GM18951 (cell line): ENCODE measurements around the gene DLX3.

Source experiments
- POLR2A ChIP-seq: IDR thresholded peaks from 4 replicates; pipeline ENCODE4 v1.6.1; 2011; ENCODE audit warnings: mild to moderate bottlenecking; ENCODE audit not compliant: insufficient read length, insufficient read depth; ENCODE audit errors: extremely low read depth
- in situ Hi-C: fragments of 300-500 bp; cut with MboI; formaldehyde crosslinking; loops from one replicate; pipeline ENCODE4 v1.12.0; 2022; ENCODE audit warnings: low sequenced_read_pairs, mixed read lengths, inconsistent platforms; ENCODE audit not compliant: unreplicated experiment

DLX3 gene

DNA sequence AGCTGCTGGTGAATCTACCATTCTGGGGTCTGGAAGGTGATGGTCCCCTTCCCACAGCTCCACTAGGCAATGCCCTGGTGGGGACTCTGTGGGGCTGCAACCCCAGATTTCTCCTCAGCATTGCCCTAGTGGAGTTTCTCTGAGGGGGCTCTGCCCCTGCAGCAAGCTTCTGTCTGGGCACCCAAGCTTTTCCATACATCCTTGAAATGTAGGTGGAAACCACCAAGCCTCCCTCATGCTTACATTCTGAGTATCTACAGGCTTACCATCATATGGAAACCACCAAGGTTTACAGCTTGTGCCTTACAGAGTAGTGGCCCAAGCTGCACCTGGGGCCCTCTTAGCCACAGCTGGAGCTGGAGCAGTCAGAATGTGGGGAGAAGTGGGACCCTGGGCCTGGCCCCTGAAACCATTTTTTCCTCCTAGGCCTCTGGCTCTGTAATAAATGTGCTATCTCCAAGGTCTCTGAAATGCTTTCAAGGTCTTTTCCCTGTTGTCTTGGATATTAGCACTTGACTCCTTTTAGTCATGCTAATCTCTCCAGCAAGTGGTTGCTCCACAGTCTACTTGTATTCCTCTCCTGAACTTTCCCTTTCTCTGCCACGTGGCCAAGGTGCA lies 19.6 kb upstream of the DLX3 start:
- in situ Hi-C loops = no loop called here
- no peak for TF ChIP-seq POLR2A

DNA sequence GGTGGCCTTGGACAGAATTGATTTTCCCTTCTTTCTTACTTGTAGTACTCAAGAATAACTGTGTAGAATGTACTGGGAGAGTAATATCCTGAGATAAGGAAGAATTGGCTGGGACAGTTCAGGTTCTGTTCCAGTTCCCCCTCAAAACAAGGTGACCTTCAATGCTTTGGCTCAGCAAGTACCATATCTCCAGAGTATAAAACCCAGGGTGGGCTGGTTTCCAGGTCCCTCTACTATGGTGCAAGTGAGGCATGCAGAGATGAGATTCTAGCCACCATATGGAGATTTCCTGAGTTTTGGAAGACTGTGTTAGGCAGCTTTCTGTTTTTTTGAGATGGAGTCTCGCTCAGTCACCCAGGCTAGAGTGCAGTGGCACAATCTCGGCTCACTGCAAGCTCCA lies 18.1 kb upstream of the DLX3 start:
- in situ Hi-C loops = no loop called here
- no peak for TF ChIP-seq POLR2A

DNA sequence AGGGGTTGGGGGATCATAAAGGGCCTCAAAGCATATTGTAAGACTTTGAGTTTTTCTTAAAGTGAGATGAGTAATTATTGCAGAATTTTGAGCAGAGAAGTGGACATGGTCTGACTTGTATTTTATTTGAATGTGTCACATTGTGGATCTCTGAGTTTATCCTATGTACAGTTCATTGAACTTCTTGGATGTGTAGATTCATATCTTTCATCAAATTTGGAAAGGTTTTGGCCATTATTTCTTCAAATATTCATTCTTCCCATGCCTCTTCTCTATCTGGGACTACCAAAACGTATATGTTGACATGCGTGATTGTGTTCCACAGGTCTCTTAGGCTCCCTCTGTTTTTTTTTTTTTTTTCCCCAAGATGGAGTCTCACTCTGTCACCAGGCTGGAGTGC lies 14.3 kb upstream of the DLX3 start:
- no peak for TF ChIP-seq POLR2A
- in situ Hi-C loops = loop anchor here (10.0 kb wide), 1 partner anchor 144 kb away; no protein-coding TSS in a partner anchor

DNA sequence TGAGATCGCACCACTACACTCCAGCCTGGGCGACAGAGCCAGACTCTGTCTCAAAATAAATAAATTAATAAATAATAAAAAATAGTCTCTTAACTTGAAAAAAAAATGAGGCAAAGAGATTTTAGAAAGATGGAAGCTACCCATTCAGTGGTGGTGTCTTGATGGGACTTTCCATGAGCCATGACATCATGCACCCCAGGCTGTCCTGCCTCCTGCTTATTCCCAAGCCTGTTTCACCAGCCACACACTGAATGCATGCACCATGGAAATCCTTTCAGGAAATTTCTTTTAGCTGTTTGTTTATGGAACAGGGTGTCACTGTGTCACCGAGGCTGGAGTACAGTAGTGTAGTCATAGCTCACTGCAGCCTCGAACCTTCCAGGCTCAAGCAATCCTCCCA lies 8.9 kb upstream of the DLX3 start:
- no peak for TF ChIP-seq POLR2A
- in situ Hi-C loops = loop anchor here (10.0 kb wide), 1 partner anchor 139 kb away; no protein-coding TSS in a partner anchor

DNA sequence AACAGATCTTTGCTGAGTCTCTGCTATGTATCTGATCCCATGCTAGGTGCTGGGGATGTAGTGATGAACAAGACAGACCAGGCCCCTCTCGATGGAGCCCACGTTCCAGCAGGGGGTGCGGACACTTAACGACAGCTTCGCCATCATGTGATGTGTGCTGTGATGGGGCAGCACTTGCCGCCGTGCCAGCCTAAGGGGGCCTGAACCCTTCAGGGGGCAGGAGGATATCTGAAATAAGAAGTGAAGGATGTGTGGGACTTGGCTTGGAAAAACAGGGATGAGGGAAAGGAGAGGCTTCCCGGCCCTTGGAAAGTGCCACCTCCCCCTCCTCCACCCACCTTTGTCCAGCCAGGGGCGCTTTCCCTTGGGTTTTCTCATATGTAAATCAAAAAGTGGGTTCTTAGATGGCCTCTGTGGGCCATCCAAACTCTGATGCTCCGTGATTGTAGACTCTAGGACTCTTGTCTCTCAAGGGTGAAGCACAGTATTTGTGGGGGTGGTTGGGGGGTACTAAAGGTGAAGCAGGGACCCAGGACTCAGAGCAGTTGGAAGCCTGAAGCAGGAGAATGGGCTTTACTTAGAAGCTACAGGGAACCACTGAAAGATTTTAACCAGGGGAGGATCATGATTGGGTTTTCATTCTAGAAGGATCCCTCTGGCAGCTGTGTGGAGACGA lies 4.0 kb upstream of the DLX3 start:
- in situ Hi-C loops = loop anchor here (10.0 kb wide), 1 partner anchor 434 kb away; no protein-coding TSS in a partner anchor
- no peak for TF ChIP-seq POLR2A

DNA sequence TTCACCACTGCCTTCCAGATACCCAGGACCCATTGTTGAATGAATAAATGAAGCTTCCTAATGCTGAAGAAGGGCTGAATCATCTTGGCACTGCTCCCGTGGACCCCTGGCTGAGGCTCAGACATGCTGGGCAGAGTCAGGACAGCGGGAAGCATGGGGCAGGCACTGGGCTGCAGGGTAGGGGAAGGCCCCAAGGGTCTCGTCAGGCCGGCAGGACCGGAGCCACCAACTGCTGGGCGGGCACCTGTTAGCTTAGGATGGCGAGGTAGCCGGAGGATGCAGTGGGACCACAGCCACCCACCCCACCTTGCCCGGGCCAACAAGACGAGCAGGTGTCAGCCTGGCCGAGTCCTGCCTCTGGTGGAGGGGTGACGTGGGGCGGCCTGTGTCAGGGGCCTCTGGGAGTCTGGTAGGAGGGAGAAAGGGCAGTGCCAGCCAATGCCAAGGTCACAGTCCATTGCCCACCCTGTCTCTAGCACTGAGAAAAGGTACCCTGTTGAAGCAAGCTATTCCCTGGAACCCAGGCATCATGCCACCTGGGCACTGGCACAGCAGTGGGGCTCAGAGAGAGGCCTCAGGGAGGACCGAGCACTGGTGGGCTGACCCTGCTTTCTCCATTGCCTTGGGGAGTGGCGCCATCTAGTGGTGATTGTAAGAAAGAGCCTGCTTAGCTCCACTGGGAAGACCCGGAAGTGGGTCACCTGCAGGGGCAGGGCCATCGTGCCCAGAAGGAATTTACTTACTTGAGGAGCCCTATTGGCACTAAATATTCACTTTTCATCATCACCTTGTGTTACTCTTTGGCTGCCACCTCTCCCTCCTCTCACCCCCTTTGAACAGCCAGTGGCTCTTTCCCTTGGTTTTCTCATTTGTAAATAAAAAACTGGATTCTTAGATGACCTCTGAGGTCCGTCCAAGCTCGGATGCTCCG lies 3.0 kb upstream of the DLX3 start:
- in situ Hi-C loops = loop anchor here (10.0 kb wide), 1 partner anchor 433 kb away; no protein-coding TSS in a partner anchor
- TF ChIP-seq POLR2A = no peak

DNA sequence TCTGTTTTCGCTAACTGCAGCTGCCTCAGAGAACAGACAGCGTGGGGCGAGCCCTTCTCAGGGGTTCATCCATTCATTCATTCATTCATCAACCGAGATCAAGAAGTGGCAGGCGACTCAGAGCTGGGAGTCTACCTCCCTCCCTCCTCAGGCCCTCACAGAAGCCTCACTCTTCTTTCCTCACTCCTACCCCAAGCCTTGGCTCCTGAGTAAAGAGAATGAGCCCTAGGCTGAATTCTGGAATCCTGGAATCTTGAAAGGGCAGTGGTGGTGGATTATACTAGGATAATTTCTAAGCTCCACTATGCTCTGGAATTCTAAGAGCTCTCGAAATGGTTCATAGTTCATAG lies 2.3 kb upstream of the DLX3 start:
- in situ Hi-C loops = loop anchor here (10.0 kb wide), 1 partner anchor 432 kb away; no protein-coding TSS in a partner anchor
- TF ChIP-seq POLR2A = no peak

DNA sequence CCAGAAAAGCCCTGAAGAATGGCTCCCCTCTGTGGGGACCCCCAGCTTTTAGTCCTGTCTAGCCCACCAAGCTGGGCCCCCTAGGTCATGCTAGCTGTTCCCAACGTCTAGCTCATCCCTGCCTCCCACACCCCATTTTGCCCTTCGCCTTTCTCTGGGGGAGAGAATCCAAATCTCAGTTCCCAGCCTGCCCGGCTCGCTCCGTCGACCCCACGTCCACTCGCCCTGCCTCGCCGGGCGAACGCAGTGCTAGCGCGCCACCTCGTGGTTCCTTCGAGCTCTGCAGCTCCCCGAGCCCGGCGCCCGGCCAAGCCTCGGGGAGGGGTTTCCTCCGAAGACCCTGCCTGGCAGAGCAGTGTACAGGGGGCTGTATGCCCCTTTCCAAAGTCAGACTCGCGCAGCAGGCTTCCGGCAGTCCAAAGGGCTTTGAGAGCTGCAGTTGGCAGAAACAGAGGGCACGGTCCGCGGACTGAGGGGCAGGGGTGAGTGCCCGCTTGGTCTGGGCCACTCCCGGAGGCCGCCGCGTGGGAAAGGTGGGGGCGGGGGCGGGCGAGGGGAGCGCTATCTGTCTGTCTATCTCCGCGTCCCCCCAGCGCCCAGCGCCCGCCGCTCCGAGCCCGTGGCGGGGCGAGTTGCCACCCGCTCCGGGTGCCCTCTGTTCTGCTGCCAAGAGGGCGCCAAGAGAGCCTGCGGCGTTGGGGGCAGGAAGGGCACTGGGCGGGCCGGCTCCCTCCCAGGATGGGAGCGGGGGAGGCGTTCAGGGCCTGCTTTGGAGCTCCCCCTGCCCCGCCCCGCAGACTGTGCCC lies 1.7 kb upstream of the DLX3 start:
- in situ Hi-C loops = loop anchor here (10.0 kb wide), 1 partner anchor 432 kb away; no protein-coding TSS in a partner anchor
- TF ChIP-seq POLR2A = no peak

DNA sequence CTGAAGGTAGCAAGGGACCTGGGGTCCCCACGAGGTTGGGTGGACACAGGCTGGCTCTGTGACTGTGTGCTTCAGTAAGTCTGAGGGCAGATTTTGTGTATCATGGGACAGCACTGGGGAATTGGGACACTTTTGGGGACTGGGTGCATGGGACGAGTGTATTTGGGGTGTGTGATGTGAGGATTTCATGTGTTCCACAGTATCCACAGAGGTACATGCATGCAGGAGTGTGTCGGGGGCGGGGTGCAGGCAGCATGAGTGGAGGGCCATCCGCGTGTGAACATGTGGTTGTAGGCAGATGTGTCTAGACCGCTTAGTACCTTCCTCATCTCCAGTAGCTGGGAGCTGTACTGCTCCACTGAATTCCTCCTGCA lies 1.1 kb upstream of the DLX3 start:
- TF ChIP-seq POLR2A = no peak
- in situ Hi-C loops = loop anchor here (10.0 kb wide), 1 partner anchor 431 kb away; no protein-coding TSS in a partner anchor

DNA sequence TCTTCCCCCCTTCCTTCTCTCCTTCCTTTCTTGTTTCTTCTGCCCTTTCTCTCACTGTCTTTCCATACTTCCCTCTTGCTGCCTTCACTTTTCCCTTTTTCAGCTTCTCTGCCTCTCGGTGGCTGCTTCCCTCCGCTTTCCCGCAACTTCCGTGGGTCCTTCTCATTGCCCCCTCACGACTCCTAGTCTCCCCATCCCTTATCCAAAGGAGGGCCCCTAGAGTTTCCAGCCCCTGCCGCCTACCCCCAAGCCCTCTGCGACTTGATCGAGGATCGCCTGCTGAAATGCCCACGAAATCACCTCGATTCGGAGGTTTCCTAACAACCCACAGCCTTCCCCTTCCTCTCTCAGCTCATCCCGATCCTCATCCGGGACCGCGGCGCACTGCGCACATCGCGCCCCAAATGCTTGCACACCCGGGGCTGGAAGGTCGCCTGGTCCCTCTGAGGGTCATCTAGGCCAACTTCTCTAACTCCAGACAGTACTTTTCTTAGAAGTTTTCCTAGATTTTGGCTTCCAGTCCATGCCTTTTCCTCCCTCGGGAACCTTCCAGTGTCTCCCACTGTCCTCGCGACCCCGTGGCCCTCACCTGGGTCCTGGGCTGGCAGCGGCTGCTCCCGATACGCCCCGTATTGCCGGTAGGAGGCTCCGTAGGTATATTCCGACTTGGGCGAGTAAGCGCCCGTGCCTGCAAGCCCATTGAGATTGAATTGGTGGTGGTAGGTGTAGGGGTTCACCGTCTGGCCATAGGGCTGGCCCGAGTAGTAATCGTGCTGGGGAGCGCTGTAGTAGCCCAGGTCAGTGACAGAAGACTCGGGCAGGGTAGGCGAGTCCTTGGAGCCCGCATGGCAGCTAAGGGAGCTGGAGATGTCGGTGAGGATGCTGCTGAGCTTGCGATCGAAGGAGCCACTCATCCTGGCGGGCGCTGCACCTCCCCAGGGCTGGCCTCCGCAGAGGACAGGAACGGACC lies 654 bp downstream of the DLX3 start:
- in situ Hi-C loops = loop anchor here (10.0 kb wide), 1 partner anchor 430 kb away; no protein-coding TSS in a partner anchor
- no peak for TF ChIP-seq POLR2A

DNA sequence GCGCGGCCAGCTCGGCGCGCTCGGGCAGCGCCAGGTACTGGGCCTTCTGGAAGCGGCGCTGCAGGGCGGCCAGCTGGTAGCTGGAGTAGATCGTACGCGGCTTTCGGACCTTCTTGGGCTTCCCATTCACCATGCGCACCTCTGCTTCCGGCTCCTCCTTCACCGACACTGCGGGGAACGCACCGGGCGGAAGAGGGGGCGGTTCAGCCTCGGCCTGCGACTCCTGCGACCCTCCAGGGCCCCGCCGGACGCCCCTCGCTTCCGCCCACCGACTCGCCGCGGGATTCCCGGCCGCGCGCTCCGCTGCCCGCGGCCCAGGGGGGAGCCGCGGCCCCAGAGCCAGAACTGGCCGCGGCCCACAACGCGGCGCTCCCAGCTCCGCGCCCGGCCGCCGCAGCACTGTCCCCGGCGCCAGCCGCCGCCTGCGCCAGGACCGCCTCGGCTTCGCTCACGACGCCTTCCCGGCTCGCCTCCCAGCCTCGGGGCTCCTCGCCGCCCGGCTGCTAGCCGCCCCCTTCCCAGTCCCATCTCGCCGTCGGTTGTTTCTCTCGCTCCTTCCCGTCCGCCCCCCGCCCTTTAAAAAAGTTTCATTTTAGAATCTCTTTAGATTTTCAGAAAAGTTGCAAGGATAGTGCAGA lies 1.5 kb downstream of the DLX3 start:
- in situ Hi-C loops = loop anchor here (10.0 kb wide), 1 partner anchor 429 kb away; no protein-coding TSS in a partner anchor
- no peak for TF ChIP-seq POLR2A
